H1 (cell line): ENCODE measurements around the gene PNPLA8. TPM values are rescaled to one million over a fixed set of nuclear protein-coding genes. Genes with fewer than 3 reads are reported as not detected.

Source experiments
- ASH2L ChIP-seq: fragments of 200-600, 300-600 bp; sonication (generic); IDR thresholded peaks from one replicate; pipeline ENCODE4 v1.7.1; 2017; ENCODE audit warnings: low read length
- ATF2 ChIP-seq: IDR thresholded peaks from 2 replicates; pipeline ENCODE4 v1.6.1; 2012; ENCODE audit warnings: low read length, inconsistent platforms
- BACH1 ChIP-seq: IDR thresholded peaks from 2 replicates; pipeline ENCODE4 v1.6.1; 2012; ENCODE audit warnings: low read length, improper control_type of control experiment
- CBX8 ChIP-seq: fragments of 300-800, 300-1000 bp; sonication (generic); IDR thresholded peaks from 2 replicates; pipeline ENCODE4 v1.7.1; 2016; ENCODE audit warnings: low read depth, low read length, borderline replicate concordance
- CHD2 ChIP-seq: IDR thresholded peaks from 2 replicates; pipeline ENCODE4 v1.6.1; 2012; ENCODE audit warnings: low read length, improper control_type of control experiment
- CTBP2 ChIP-seq: IDR thresholded peaks from 2 replicates; pipeline ENCODE4 v1.7.0; 2011; ENCODE audit warnings: borderline replicate concordance, mild to moderate bottlenecking, moderate library complexity, mixed read lengths, low read length; ENCODE audit not compliant: insufficient read depth, insufficient read length
- EP300 ChIP-seq, 2 experiments: IDR thresholded peaks; 1 replicate in 1 of 2; 2 replicates in 1 of 2; pipeline ENCODE4 v1.6.1; 2011 to 2012; ENCODE audit warnings: low read depth in 2 of 2, low read length in 2 of 2, mild to moderate bottlenecking in 2 of 2, borderline replicate concordance in 1 of 2, inconsistent platforms in 1 of 2, moderate library complexity in 1 of 2
- GABPA ChIP-seq: IDR thresholded peaks from 2 replicates; pipeline ENCODE4 v1.6.1; 2011; ENCODE audit warnings: mild to moderate bottlenecking, low read length, moderate library complexity, borderline replicate concordance; ENCODE audit not compliant: insufficient read depth
- JUND ChIP-seq: IDR thresholded peaks from 2 replicates; pipeline ENCODE4 v1.6.1; 2011; ENCODE audit warnings: mild to moderate bottlenecking, improper control_type of control experiment, low read length
- KDM1A ChIP-seq: fragments of 200-600, 300-600 bp; sonication (generic); IDR thresholded peaks from 2 replicates; pipeline ENCODE4 v1.7.1; 2016; ENCODE audit warnings: mild to moderate bottlenecking, low read length, borderline replicate concordance
- KDM4A ChIP-seq: IDR thresholded peaks from one replicate; pipeline ENCODE4 v1.7.1; 2012; ENCODE audit warnings: low read depth, mild to moderate bottlenecking, moderate library complexity, low read length, inconsistent platforms; ENCODE audit not compliant: severe bottlenecking
- MAFK ChIP-seq: IDR thresholded peaks from 2 replicates; pipeline ENCODE4 v1.6.1; 2012; ENCODE audit warnings: low read depth, mild to moderate bottlenecking, improper control_type of control experiment, low read length
- MAX ChIP-seq: IDR thresholded peaks from 2 replicates; pipeline ENCODE4 v1.6.1; 2012; ENCODE audit warnings: inconsistent platforms
- POLR2A ChIP-seq, 2 experiments: IDR thresholded peaks; 1 replicate in 1 of 2; 2 replicates in 1 of 2; pipeline ENCODE4 v1.6.1; 2011; ENCODE audit warnings: low read depth in 2 of 2, low read length in 2 of 2, mild to moderate bottlenecking in 2 of 2; ENCODE audit errors: control extremely low read depth in 1 of 2
- RAD21 ChIP-seq, 2 experiments: IDR thresholded peaks in 1 of 2; conservative IDR thresholded peaks in 1 of 2; 2 replicates each; pipeline ENCODE4 v1.6.1; 2011; ENCODE audit warnings: low read depth in 2 of 2, low read length in 2 of 2, improper control_type of control experiment in 1 of 2, inconsistent platforms in 1 of 2, mild to moderate bottlenecking in 1 of 2, moderate library complexity in 1 of 2
- RBBP5 ChIP-seq: IDR thresholded peaks from 2 replicates; pipeline ENCODE4 v1.7.1; 2012; ENCODE audit warnings: low read depth, mild to moderate bottlenecking, inconsistent platforms, low read length, moderate library complexity, borderline replicate concordance
- SIN3A ChIP-seq, 2 experiments: IDR thresholded peaks in 1 of 2; conservative IDR thresholded peaks in 1 of 2; 2 replicates each; pipeline ENCODE4 v1.6.1; 2011 to 2012; ENCODE audit warnings: low read length in 2 of 2, improper control_type of control experiment in 1 of 2, low read depth in 1 of 2, mild to moderate bottlenecking in 1 of 2
- SIX5 ChIP-seq: IDR thresholded peaks from 2 replicates; pipeline ENCODE4 v1.6.1; 2011; ENCODE audit warnings: mild to moderate bottlenecking, low read depth, low read length
- SP2 ChIP-seq: IDR thresholded peaks from 2 replicates; pipeline ENCODE4 v1.6.1; 2012; ENCODE audit warnings: mild to moderate bottlenecking, low read length, inconsistent platforms
- TCF12 ChIP-seq: IDR thresholded peaks from 2 replicates; pipeline ENCODE4 v1.6.1; 2011; ENCODE audit warnings: low read depth, mild to moderate bottlenecking, low read length
- ZNF274 ChIP-seq: IDR thresholded peaks from 2 replicates; pipeline ENCODE4 v1.7.0; 2012; ENCODE audit warnings: low read length, borderline replicate concordance; ENCODE audit errors: extremely low read depth
- polyA plus RNA-seq, 7 experiments: library from polyadenylated mRNA; depleted of rRNA in 3 of 7; stranded (reverse) in 5 of 7; unstranded in 2 of 7; fragments of >200 nt in 5 of 7; fragments of 200-250 nt in 2 of 7; gene quantifications; 1 replicate in 5 of 7; 2 replicates in 1 of 7; 4 replicates in 1 of 7; pipeline versions ENCODE4 v1.2.1 to v1.2.3, GENCODE V29; 2011 to 2013; ENCODE audit warnings: missing spikeins in 2 of 7, mixed read lengths in 2 of 7
- total RNA-seq: library from RNA; stranded (reverse); fragmentation: NEBNext Ultra II Directional; extraction: Animal tissue kit (Norgen Biotek cat#: 25700); gene quantifications from 2 replicates; pipeline ENCODE4 v1.2.1, GENCODE V29; 2021

The PNPLA8 gene
- total and polyA plus RNA-seq, 2 of the 8 experiments (the other 6 are each of a cell fraction or from before 2014, with no cell fraction given) = 3.8 to 11.2 TPM

- TF ChIP-seq TCF12 = no peak
- peak; percentile 100 for TF ChIP-seq MAX
- TF ChIP-seq EP300 (IDR thresholded peaks at IDR 0.05; ENCODE audit: borderline replicate concordance in 1 of 2, low read depth in 2 of 2, low read length in 2 of 2) = no peak
- peak in 1 of 2 experiments; percentile 87; a peak in 1 of 4 replicates for TF ChIP-seq SIN3A (conservative IDR thresholded peaks at IDR 0.05 in 1 of 2, IDR thresholded peaks at IDR 0.05 in 1 of 2; ENCODE audit: low read depth in 1 of 2, low read length in 2 of 2)
- TF ChIP-seq KDM1A = no peak
- peak in 1 of 2 experiments; percentile 0; a peak in 1 of 4 replicates for TF ChIP-seq RAD21 (IDR thresholded peaks at IDR 0.05 in 1 of 2, conservative IDR thresholded peaks at IDR 0.05 in 1 of 2; ENCODE audit: low read depth in 2 of 2, low read length in 2 of 2)
- TF ChIP-seq KDM4A = no peak
- no peak for TF ChIP-seq MAFK
- TF ChIP-seq CBX8 = no peak
- TF ChIP-seq RBBP5 = no peak; the same call in 1 of the 2 replicates
- no peak for TF ChIP-seq CTBP2
- no peak; the same call in none of the 2 replicates for TF ChIP-seq ATF2
- TF ChIP-seq POLR2A (IDR thresholded peaks at IDR 0.05; ENCODE audit: control extremely low read depth in 1 of 2, low read depth in 2 of 2, low read length in 2 of 2) = peak; percentile 83 to 88
- TF ChIP-seq SIX5 = no peak
- TF ChIP-seq SP2 = no peak
- no peak; the same call in 1 of the 2 replicates for TF ChIP-seq JUND
- no peak for TF ChIP-seq ZNF274
- TF ChIP-seq ASH2L = peak; percentile 98
- TF ChIP-seq GABPA = peak; percentile 90; the same call in 1 of the 2 replicates
- no peak for TF ChIP-seq BACH1
- no peak; the same call in 1 of the 2 replicates for TF ChIP-seq CHD2
Measured at GRCh38 chr7:108569381-108570145, 43.6 kb upstream of the PNPLA8 start, which contains the start of the genes DNAJB9 and THAP5 (continued).
